Measurements from ENCODE around the gene CAMK2G.
"Not testable (repeated sequence)": the region's sequence is repeated elsewhere in the genome, so short reads cannot be mapped to it uniquely, and the experiment has no call there.

The CAMK2G gene

GRCh38 chr10:73836427-73836980, 37.9 kb downstream of the CAMK2G start:
- DNase-seq: no peak

GRCh38 chr10:73829090-73829489, 45.3 kb downstream of the CAMK2G start:
- not testable (repeated sequence) for DNase-seq

- DNase-seq: no peak
Observed at GRCh38 chr10:73828161-73828560, 46.2 kb downstream of the CAMK2G start.

GRCh38 chr10:73827346-73828089, 46.8 kb downstream of the CAMK2G start:
- no peak for DNase-seq

GRCh38 chr10:73824146-73824725, 50.1 kb downstream of the CAMK2G start:
- no peak for DNase-seq

GRCh38 chr10:73823391-73823790, 51.0 kb downstream of the CAMK2G start:
- no peak for DNase-seq

GRCh38 chr10:73819513-73820093, 54.8 kb downstream of the CAMK2G start:
- no peak for DNase-seq

- no peak for DNase-seq
Observed at GRCh38 chr10:73819081-73819480, 55.3 kb downstream of the CAMK2G start.

- no peak for DNase-seq
Observed at GRCh38 chr10:73818402-73818801, 56.0 kb downstream of the CAMK2G start.

- no peak for DNase-seq
Observed at GRCh38 chr10:73817826-73818225, 56.5 kb downstream of the CAMK2G start.

- DNase-seq: no peak
Observed at GRCh38 chr10:73816917-73817729, 57.2 kb downstream of the CAMK2G start.

- no peak for DNase-seq
Observed at GRCh38 chr10:73815719-73816030, 58.7 kb downstream of the CAMK2G start.

GRCh38 chr10:73814896-73815718, 59.2 kb downstream of the CAMK2G start:
- no peak for DNase-seq

- no peak for DNase-seq
Observed at GRCh38 chr10:73814276-73814895, 60.0 kb downstream of the CAMK2G start.

GRCh38 chr10:73813333-73813732, 61.0 kb downstream of the CAMK2G start:
- no peak for DNase-seq

- no peak for DNase-seq
Observed at GRCh38 chr10:73812657-73813056, 61.7 kb downstream of the CAMK2G start.

GRCh38 chr10:73810735-73811465, 63.5 kb downstream of the CAMK2G start:
- peak; percentile 70 for DNase-seq

GRCh38 chr10:73810358-73810734, 64.0 kb downstream of the CAMK2G start:
- DNase-seq: no peak

- DNase-seq: no peak
Observed at GRCh38 chr10:73809061-73809818, 65.1 kb downstream of the CAMK2G start.

GRCh38 chr10:73808021-73808815, 66.1 kb downstream of the CAMK2G start:
- no peak for DNase-seq

Measured in stimulated activated CD4-positive, alpha-beta T cell treated with anti-CD3 and anti-CD28 coated beads, Interleukin-15, amount 100 ng/mL, for 24 hours (primary cell).